Measurements from ENCODE around the gene LIME1. TPM values are rescaled to one million over a fixed set of nuclear protein-coding genes. Genes with fewer than 3 reads are reported as not detected.

Gene LIME1
- total and polyA plus RNA-seq, 9 donors: 2.5 to 8.1 (median 5.2) TPM

GRCh38 chr20:63692436-63693082, 43.9 kb upstream of the LIME1 start:
- Histone ChIP-seq H3K4me1 (ENCODE audit: control insufficient read depth, insufficient read depth, low read length) (peaks cover 26% of the 10 kb centered on the region), H3K4me3 (ENCODE audit: low read length) (no peak overlapping the region), H3K27ac (ENCODE audit: low read length) (no peak overlapping the region), H3K27me3 (ENCODE audit: control insufficient read depth, insufficient read depth, low read length) (no peaks in the 10 kb centered on the region), H3K36me3 (ENCODE audit: control insufficient read depth, insufficient read depth, low read length) (peaks cover 30% of the 10 kb centered on the region), H3K9me3 (replicated peaks; ENCODE audit: control insufficient read depth, low read depth, low read length) (no peaks in the 10 kb centered on the region)
- no peak for DNase-seq
- 71% methylated on average over 17 of the region's 20 CpGs for WGBS (ENCODE audit: insufficient coverage)

GRCh38 chr20:63693083-63693732, 43.3 kb upstream of the LIME1 start:
- H3K27ac ChIP-seq (ENCODE audit: low read length): no peak overlapping the region
- no peaks in the 10 kb centered on the region for H3K9me3 ChIP-seq (replicated peaks; ENCODE audit: control insufficient read depth, low read depth, low read length)
- no peak overlapping the region for H3K4me3 ChIP-seq (ENCODE audit: low read length)
- H3K36me3 ChIP-seq (ENCODE audit: control insufficient read depth, insufficient read depth, low read length): peaks cover 30% of the 10 kb centered on the region
- H3K4me1 ChIP-seq (ENCODE audit: control insufficient read depth, insufficient read depth, low read length): peaks cover 26% of the 10 kb centered on the region
- WGBS (ENCODE audit: insufficient coverage): 87% methylated on average over 8 of the region's 10 CpGs
- H3K27me3 ChIP-seq (ENCODE audit: control insufficient read depth, insufficient read depth, low read length): no peaks in the 10 kb centered on the region
- DNase-seq: no peak

- peaks cover 33% of the 10 kb centered on the region for H3K4me1 ChIP-seq (ENCODE audit: control insufficient read depth, insufficient read depth, low read length)
Measured at GRCh38 chr20:63693733-63694583, 42.5 kb upstream of the LIME1 start.

GRCh38 chr20:63694584-63695423, 41.7 kb upstream of the LIME1 start:
- Histone ChIP-seq H3K4me3 (ENCODE audit: low read length) (no peak overlapping the region), H3K4me1 (ENCODE audit: control insufficient read depth, insufficient read depth, low read length) (peaks cover 41% of the 10 kb centered on the region), H3K9me3 (replicated peaks; ENCODE audit: control insufficient read depth, low read depth, low read length) (no peaks in the 10 kb centered on the region), H3K27me3 (ENCODE audit: control insufficient read depth, insufficient read depth, low read length) (no peaks in the 10 kb centered on the region), H3K36me3 (ENCODE audit: control insufficient read depth, insufficient read depth, low read length) (peaks cover 30% of the 10 kb centered on the region), H3K27ac (ENCODE audit: low read length) (no peak overlapping the region)
- WGBS (ENCODE audit: insufficient coverage): 83% methylated on average over 32 of the region's 37 CpGs
- no peak for DNase-seq

More at GRCh38 chr20:63693733-63694583, 42.5 kb upstream of the LIME1 start:
- Histone ChIP-seq H3K9me3 (replicated peaks; ENCODE audit: control insufficient read depth, low read depth, low read length) (no peaks in the 10 kb centered on the region), H3K4me3 (ENCODE audit: low read length) (no peak overlapping the region), H3K27ac (ENCODE audit: low read length) (no peak overlapping the region), H3K36me3 (ENCODE audit: control insufficient read depth, insufficient read depth, low read length) (peaks cover 30% of the 10 kb centered on the region), H3K27me3 (ENCODE audit: control insufficient read depth, insufficient read depth, low read length) (no peaks in the 10 kb centered on the region)
- WGBS (ENCODE audit: insufficient coverage): 90% methylated on average over 17 of the region's 21 CpGs
- no peak for DNase-seq

- Histone ChIP-seq H3K4me3 (ENCODE audit: low read length) (no peak overlapping the region), H3K27ac (ENCODE audit: low read length) (no peak overlapping the region), H3K9me3 (replicated peaks; ENCODE audit: control insufficient read depth, low read depth, low read length) (no peaks in the 10 kb centered on the region), H3K36me3 (ENCODE audit: control insufficient read depth, insufficient read depth, low read length) (peaks cover 29% of the 10 kb centered on the region), H3K27me3 (ENCODE audit: control insufficient read depth, insufficient read depth, low read length) (no peaks in the 10 kb centered on the region), H3K4me1 (ENCODE audit: control insufficient read depth, insufficient read depth, low read length) (peaks cover 46% of the 10 kb centered on the region)
- WGBS (ENCODE audit: insufficient coverage): 74% methylated on average over 20 of the region's 25 CpGs
- DNase-seq: no peak
Measured at GRCh38 chr20:63695424-63696305, 40.8 kb upstream of the LIME1 start.

- Histone ChIP-seq H3K27me3 (ENCODE audit: control insufficient read depth, insufficient read depth, low read length) (no peaks in the 10 kb centered on the region), H3K4me3 (ENCODE audit: low read length) (no peak overlapping the region), H3K27ac (ENCODE audit: low read length) (no peak overlapping the region), H3K9me3 (replicated peaks; ENCODE audit: control insufficient read depth, low read depth, low read length) (no peaks in the 10 kb centered on the region), H3K36me3 (ENCODE audit: control insufficient read depth, insufficient read depth, low read length) (peaks cover 28% of the 10 kb centered on the region), H3K4me1 (ENCODE audit: control insufficient read depth, insufficient read depth, low read length) (peaks cover 46% of the 10 kb centered on the region)
- DNase-seq: no peak
- 40% methylated on average over 1 of the region's 6 CpGs for WGBS (ENCODE audit: insufficient coverage)
Measured at GRCh38 chr20:63696306-63696627, 40.2 kb upstream of the LIME1 start.

GRCh38 chr20:63696628-63697356, 39.7 kb upstream of the LIME1 start, which contains the start of gene TNFRSF6B:
Gene TNFRSF6B, plus strand, starts transcription at chr20:63696652. Its CDS starts 116 bp downstream, at chr20:63696768.
- Histone ChIP-seq H3K27me3 (ENCODE audit: control insufficient read depth, insufficient read depth, low read length) (no peaks in the 10 kb centered on the region), H3K36me3 (ENCODE audit: control insufficient read depth, insufficient read depth, low read length) (peaks cover 26% of the 10 kb centered on the region), H3K9me3 (replicated peaks; ENCODE audit: control insufficient read depth, low read depth, low read length) (no peaks in the 10 kb centered on the region), H3K4me1 (ENCODE audit: control insufficient read depth, insufficient read depth, low read length) (peaks cover 46% of the 10 kb centered on the region), H3K27ac (ENCODE audit: low read length) (no peak within 1 kb of the TSS), H3K4me3 (ENCODE audit: low read length) (no peak within 1 kb of the TSS)
- 11% methylated on average over 52 of the region's 52 CpGs for WGBS (ENCODE audit: insufficient coverage)
- DNase-seq: no peak

- H3K27me3 ChIP-seq (ENCODE audit: control insufficient read depth, insufficient read depth, low read length): no peaks in the 10 kb centered on the region
- 58% methylated on average over 6 of the region's 7 CpGs for WGBS (ENCODE audit: insufficient coverage)
- no peaks in the 10 kb centered on the region for H3K9me3 ChIP-seq (replicated peaks; ENCODE audit: control insufficient read depth, low read depth, low read length)
- peaks cover 22% of the 10 kb centered on the region for H3K36me3 ChIP-seq (ENCODE audit: control insufficient read depth, insufficient read depth, low read length)
- peaks cover 43% of the 10 kb centered on the region for H3K4me1 ChIP-seq (ENCODE audit: control insufficient read depth, insufficient read depth, low read length)
- no peak overlapping the region for H3K4me3 ChIP-seq (ENCODE audit: low read length)
- DNase-seq: peak; percentile 31
- H3K27ac ChIP-seq (ENCODE audit: low read length): no peak overlapping the region
Measured at GRCh38 chr20:63697357-63697867, 39.1 kb upstream of the LIME1 start.

Data from muscle of leg (tissue), 11 donors.